ENCODE measurements around the gene ZRANB1.

Gene ZRANB1

DNA sequence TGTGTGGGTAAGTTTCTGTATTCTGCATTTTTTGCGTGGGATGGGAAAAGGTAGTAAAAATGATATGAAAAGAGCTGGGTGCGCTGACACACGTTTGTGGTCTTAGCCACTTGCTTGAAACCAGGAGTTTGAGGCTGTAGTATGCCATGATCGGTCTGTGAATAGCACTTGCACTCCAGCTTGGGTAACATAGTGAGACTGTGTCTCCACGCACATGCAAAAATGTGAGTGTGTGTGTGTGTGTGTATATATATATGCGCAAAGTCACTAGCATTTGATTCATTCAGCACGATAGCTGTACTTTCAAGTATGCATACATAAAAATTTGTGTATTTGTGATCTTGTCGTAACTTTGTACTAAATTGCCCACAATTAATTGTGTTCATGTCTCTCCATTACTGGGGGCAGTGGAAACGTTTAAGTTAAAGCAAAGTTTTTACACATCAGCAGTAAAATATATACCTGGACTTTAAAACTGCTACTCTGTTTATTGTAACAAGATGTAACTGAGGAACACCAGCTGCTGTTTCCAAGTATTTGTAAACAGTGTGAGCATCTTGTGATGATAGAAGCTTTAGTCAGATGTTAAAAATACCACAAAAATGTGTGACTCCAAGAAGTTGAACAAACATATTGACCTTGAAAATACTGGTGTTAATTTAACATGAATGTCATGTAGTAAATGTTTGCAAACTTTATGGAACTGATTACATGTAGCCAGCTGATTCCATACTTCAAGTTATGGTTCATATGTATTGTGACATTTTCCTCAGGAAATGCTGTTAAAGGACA, 1.6 kb downstream of the ZRANB1 start:
- H3K27ac ChIP-seq = no peak overlapping the region

DNA sequence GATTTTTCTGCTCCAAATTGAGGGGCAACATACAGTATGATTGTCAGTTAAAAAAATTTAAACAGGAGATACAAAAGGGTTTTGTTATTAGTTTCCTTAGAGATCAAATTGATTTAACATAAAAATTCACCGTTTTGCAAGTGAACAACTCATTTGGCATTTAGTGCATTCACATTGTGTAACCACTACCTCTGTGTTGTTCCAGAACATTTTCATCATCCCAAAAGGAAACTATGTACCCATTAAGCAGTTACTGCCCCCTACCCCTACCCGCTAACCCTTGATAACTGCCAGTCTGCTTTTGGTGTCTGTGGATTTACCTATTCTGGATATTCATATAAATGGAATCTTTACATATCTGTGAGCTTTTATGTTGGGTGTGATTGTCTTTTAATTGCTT, 3.1 kb downstream of the ZRANB1 start:
- TF ChIP-seq CTCF (conservative IDR thresholded peaks at IDR 0.05) = no peak

More for the DNA sequence above, 1.6 kb downstream of the ZRANB1 start:
- TF ChIP-seq CTCF (conservative IDR thresholded peaks at IDR 0.05) = no peak

GRCh38 chr10:124946945-124947344, 5.0 kb downstream of the ZRANB1 start:
- no peak overlapping the region for H3K27ac ChIP-seq
- no peak for TF ChIP-seq CTCF (conservative IDR thresholded peaks at IDR 0.05)

More for the DNA sequence above, 3.1 kb downstream of the ZRANB1 start:
- no peak overlapping the region for H3K27ac ChIP-seq

DNA sequence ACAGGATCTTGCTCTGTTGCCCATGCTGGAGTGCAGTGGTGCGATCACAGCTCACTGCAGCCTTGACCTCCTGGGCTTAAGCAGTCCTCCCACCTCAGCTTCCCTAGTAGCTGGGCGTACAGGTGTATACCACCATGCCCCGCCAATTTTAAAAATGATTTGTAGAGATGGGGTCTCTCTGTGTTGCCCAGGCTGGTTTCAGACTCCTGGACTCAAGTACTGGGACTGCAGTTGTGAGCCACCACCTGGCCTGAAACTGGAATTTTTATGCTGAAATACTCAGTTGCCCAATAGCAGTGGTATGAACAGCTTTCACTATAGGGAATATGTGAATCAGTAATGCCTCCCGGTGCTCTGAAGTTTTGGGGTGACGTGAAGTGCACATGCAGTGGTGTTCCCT, 7.6 kb downstream of the ZRANB1 start:
- no peak for TF ChIP-seq CTCF (conservative IDR thresholded peaks at IDR 0.05)
- H3K27ac ChIP-seq = no peak overlapping the region

- H3K27ac ChIP-seq = no peak overlapping the region
- TF ChIP-seq CTCF (conservative IDR thresholded peaks at IDR 0.05) = no peak
These were observed 10.2 kb downstream of the ZRANB1 start for GRCh38 chr10:124952123-124952522.

DNA sequence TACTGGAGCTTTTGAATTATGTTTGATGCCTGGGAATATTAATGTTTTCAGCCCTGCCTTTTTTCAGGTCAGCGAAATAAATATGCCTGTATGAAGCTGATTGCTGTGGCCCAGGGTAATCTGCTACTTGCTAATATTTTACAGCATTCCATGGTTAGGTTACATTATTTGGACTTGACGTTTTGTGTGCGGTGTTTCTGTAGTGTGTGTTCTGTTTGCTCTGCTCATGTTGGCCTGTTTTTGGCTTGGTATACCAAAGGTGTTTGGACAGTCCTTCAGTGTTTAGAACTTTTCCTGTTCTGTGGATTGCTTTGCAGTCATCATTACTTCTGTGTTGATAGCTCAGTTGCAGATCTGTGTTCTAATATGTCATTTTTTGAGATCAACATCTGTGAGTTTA, 11.5 kb downstream of the ZRANB1 start:
- TF ChIP-seq CTCF (conservative IDR thresholded peaks at IDR 0.05) = no peak
- peak overlapping the region; percentile 34; the same call in 1 of the 2 replicates for H3K27ac ChIP-seq

DNA sequence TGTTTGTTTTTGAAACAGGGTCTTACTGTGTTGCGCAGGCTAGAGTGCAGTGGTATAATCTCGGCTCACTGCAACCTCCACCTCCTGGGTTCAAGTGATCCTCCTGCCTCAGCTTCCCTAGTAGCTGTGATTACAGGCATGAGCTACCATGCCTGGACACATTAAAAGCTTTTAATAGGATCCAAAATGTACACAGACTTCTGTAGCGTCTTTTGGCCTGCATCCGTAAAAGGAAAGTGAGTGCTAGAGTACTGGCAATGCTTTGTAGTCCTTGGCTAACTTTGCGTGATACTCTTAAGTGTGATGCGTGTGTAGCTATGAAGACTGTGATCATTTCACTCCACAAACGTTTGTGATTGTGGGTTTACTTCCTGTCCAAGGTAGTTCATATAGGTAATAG, 13.3 kb downstream of the ZRANB1 start:
- TF ChIP-seq CTCF (conservative IDR thresholded peaks at IDR 0.05) = no peak
- H3K27ac ChIP-seq = 0 out of 2 replicates have a peak overlapping the region, but pooled peaks have one; percentile 13

Measured in VCaP (cell line).